Right lobe of liver (tissue), 4 donors: ENCODE measurements around the gene CNTN2.

Experiments
- POLR2A ChIP-seq: fragments of 450-650 bp; IDR thresholded peaks from one replicate; pipeline ENCODE4 v1.6.1; 2017; ENCODE audit warnings: antibody characterized with exemption, mild to moderate bottlenecking
- TF ChIP-seq, protein P1 (sequence below), 4 donors: fragments of 200-600 bp in 3 of 4; fragments of 450-650 bp in 1 of 4; IDR thresholded peaks; one replicate each; pipeline versions ENCODE4 v1.5.1 to v1.8.0; 2016 to 2022; ENCODE audit warnings: antibody characterized with exemption in 4 of 4, mild to moderate bottlenecking in 2 of 4
- donor health status: DM: no; HTN: no; CAD: no.
- donor health status: DM: no; HTN: no; CAD: no.
- donor health status: DM: no; HTN: yes; CAD: no.

DNA sequence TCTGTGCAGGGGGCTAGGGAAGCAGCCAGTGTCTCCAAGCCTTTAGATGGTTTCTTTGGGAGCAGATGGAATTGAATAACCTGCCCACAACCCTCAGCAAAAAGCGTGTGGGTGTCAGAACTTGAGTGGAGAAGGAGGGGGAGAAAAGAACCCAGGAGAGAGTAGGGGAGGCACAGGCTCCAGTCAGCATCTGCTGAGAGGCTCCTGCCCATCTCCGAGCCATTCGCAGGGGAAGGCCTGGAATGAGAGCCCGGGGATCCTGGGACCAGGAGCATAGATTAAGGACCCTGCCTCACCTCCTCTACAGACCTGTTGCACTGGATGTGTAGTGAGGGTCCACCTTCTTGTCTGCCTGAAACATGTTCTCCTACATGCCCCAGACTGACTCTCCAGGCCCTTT is 25.0 kb downstream of the CNTN2 start:
- TF ChIP-seq, protein P1, sequence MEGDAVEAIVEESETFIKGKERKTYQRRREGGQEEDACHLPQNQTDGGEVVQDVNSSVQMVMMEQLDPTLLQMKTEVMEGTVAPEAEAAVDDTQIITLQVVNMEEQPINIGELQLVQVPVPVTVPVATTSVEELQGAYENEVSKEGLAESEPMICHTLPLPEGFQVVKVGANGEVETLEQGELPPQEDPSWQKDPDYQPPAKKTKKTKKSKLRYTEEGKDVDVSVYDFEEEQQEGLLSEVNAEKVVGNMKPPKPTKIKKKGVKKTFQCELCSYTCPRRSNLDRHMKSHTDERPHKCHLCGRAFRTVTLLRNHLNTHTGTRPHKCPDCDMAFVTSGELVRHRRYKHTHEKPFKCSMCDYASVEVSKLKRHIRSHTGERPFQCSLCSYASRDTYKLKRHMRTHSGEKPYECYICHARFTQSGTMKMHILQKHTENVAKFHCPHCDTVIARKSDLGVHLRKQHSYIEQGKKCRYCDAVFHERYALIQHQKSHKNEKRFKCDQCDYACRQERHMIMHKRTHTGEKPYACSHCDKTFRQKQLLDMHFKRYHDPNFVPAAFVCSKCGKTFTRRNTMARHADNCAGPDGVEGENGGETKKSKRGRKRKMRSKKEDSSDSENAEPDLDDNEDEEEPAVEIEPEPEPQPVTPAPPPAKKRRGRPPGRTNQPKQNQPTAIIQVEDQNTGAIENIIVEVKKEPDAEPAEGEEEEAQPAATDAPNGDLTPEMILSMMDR (IDR thresholded peaks at IDR 0.05), result no peak
- TF ChIP-seq POLR2A, result no peak
